NB4 (cell line): Measurements from ENCODE around the gene TNFRSF11A.

Experiments used
- CTCF ChIP-seq: IDR thresholded peaks from one replicate; pipeline ENCODE4 v1.5.1; 2012; ENCODE audit warnings: low read depth, low read length
- MYC ChIP-seq: IDR thresholded peaks from 2 replicates; pipeline ENCODE4 v1.6.1; 2011; ENCODE audit warnings: low read depth, low read length
- POLR2A ChIP-seq: IDR thresholded peaks from 2 replicates; pipeline ENCODE4 v1.6.1; 2011; ENCODE audit warnings: mild to moderate bottlenecking; ENCODE audit not compliant: insufficient read length; ENCODE audit errors: extremely low read depth
- TF ChIP-seq, protein P1 (sequence below): IDR thresholded peaks from 2 replicates; pipeline ENCODE4 v1.6.1; 2011; ENCODE audit warnings: low read depth, low read length

DNA sequence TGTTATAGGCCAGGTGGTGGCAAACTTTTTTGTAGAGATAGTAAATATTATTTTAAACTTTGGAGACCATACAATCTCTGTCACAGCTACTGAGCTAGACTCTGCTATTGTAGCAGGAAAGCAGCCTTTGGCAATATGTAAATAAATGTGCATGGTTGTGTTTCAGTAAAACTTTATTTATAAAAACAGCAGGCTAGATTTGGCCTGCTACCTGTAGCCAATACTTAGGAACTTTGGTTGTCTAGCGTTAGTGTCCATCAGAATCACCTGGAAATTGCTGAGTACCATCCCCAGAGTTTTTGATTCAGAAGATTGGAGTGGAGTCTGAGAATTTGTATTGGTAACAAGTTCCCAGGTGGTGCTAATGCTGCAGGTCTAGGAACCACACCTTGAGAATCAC is 23.8 kb upstream of the TNFRSF11A start:
- no peak for TF ChIP-seq CTCF
- TF ChIP-seq, protein P1, sequence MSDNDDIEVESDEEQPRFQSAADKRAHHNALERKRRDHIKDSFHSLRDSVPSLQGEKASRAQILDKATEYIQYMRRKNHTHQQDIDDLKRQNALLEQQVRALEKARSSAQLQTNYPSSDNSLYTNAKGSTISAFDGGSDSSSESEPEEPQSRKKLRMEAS: no peak
- no peak for TF ChIP-seq POLR2A
- no peak for TF ChIP-seq MYC
